ENCODE measurements around the gene TXK. TPM values are rescaled to one million over a fixed set of nuclear protein-coding genes. Genes with fewer than 3 reads are reported as not detected.

The TXK gene
- polyA plus RNA-seq, 1 of the 3 experiments (the other 2 are of a cell fraction): 0.61 TPM

DNA sequence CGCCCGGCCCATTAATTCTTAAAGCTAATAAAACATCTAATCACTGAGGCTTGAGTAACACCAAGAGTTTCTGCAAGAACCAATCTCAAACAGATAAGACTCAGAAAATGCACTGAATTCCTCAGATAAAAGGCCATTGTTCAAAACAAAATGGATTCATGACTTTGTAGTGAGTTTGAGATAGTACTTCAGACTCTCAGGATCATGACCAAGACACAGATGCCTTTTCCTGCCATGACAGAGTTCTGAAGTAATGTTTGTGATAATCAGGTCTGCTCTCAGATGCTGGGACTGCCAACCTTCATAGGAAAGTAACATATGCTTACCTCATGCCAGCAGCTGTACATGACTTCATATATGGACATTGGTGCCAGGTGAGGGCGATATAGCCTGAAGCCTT lies 62.9 kb downstream of the TXK start (continued):
- no peak for TF ChIP-seq TAF1 (IDR thresholded peaks at IDR 0.05; ENCODE audit: borderline replicate concordance, low read depth, low read length)

DNA sequence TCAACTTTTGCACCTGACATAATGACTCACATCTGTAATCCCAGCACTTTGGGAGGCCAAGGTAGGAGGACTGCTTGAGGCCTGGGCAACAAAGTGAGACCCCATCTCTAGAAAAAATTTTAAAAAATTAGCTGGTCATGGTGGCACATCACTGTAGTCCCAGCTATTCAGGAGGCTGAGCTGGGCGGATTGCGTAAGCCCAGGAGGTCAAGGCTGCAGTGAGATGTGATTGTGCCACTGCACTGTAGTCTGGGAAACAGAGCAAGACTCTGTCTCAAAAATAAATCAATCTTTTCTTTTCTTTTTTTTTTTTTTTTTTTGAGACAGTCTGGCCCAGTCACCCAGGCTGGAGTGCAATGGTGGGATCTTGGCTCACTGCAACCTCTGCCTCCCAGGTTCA lies 65.0 kb downstream of the TXK start:
- H3K9ac ChIP-seq: no peak overlapping the region
- no peaks in the 10 kb centered on the region for H3K9me3 ChIP-seq
- no peak overlapping the region for H3K4me2 ChIP-seq
- CTCF ChIA-PET: interaction anchor here (1.0 kb wide), 1 partner anchor 19 kb away, joined by 4 read pairs; no protein-coding TSS in a partner anchor
- WGBS (ENCODE audit: low lambda C conversion rate): 55% methylated on average over 2 of the region's 2 CpGs
- H3K4me1 ChIP-seq (ENCODE audit: control insufficient read depth in 1 of 2, insufficient read depth in 2 of 2, low read depth in 1 of 2, low read length in 1 of 2): no peaks in the 10 kb centered on the region; a peak in 1 of 4 replicates
- no peaks in the 10 kb centered on the region for H3K79me2 ChIP-seq (ENCODE audit: insufficient read depth)
- H3K4me3 ChIP-seq (ENCODE audit: low read depth in 2 of 2, low read length in 1 of 2): no peak overlapping the region
- no peak overlapping the region for H3K27ac ChIP-seq (ENCODE audit: low read depth in 2 of 2, low read length in 1 of 2)
- no peak for DNase-seq
- TF ChIP-seq SIN3A (IDR thresholded peaks at IDR 0.05; ENCODE audit: borderline replicate concordance, low read depth, low read length) (no peak), GATA2 (CRISPR knock-in tag; IDR thresholded peaks at IDR 0.05) (no peak), TCF12 (IDR thresholded peaks at IDR 0.05) (no peak), NRF1 (IDR thresholded peaks at IDR 0.05; ENCODE audit: low read depth, low read length) (no peak), FOXJ3 (CRISPR knock-in tag; IDR thresholded peaks at IDR 0.05) (no peak), TAF1 (IDR thresholded peaks at IDR 0.05; ENCODE audit: borderline replicate concordance, low read depth, low read length) (no peak), ELF1 (IDR thresholded peaks at IDR 0.05) (no peak), NFIC (IDR thresholded peaks at IDR 0.05; ENCODE audit: borderline replicate concordance) (no peak), MXI1 (IDR thresholded peaks at IDR 0.05; ENCODE audit: low read depth, low read length) (no peak), TEAD4 (IDR thresholded peaks at IDR 0.05; ENCODE audit: borderline replicate concordance, insufficient read depth) (no peak), YY1 (IDR thresholded peaks at IDR 0.05; ENCODE audit: low read depth) (no peak), CHD2 (IDR thresholded peaks at IDR 0.05; ENCODE audit: low read length, partially characterized antibody) (no peak), RXRA (IDR thresholded peaks at IDR 0.05; ENCODE audit: borderline replicate concordance, low read depth) (no peak), FOXM1 (IDR thresholded peaks at IDR 0.05; ENCODE audit: low read depth) (no peak), EZH2phosphoT487 (IDR thresholded peaks at IDR 0.05; ENCODE audit: borderline replicate concordance, low read depth) (no peak), SMC3 (IDR thresholded peaks at IDR 0.05; ENCODE audit: low read depth, low read length) (no peak)
- TF ChIP-seq, protein P1, sequence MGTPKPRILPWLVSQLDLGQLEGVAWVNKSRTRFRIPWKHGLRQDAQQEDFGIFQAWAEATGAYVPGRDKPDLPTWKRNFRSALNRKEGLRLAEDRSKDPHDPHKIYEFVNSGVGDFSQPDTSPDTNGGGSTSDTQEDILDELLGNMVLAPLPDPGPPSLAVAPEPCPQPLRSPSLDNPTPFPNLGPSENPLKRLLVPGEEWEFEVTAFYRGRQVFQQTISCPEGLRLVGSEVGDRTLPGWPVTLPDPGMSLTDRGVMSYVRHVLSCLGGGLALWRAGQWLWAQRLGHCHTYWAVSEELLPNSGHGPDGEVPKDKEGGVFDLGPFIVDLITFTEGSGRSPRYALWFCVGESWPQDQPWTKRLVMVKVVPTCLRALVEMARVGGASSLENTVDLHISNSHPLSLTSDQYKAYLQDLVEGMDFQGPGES (IDR thresholded peaks at IDR 0.05; ENCODE audit: low read depth, low read length): no peak
- TF ChIP-seq, protein P2, sequence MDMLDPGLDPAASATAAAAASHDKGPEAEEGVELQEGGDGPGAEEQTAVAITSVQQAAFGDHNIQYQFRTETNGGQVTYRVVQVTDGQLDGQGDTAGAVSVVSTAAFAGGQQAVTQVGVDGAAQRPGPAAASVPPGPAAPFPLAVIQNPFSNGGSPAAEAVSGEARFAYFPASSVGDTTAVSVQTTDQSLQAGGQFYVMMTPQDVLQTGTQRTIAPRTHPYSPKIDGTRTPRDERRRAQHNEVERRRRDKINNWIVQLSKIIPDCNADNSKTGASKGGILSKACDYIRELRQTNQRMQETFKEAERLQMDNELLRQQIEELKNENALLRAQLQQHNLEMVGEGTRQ (IDR thresholded peaks at IDR 0.05; ENCODE audit: borderline replicate concordance, low read depth, low read length): no peak
- TF ChIP-seq, protein P3, sequence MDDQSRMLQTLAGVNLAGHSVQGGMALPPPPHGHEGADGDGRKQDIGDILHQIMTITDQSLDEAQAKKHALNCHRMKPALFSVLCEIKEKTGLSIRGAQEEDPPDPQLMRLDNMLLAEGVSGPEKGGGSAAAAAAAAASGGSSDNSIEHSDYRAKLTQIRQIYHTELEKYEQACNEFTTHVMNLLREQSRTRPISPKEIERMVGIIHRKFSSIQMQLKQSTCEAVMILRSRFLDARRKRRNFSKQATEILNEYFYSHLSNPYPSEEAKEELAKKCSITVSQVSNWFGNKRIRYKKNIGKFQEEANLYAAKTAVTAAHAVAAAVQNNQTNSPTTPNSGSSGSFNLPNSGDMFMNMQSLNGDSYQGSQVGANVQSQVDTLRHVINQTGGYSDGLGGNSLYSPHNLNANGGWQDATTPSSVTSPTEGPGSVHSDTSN (IDR thresholded peaks at IDR 0.05): no peak
- H2AFZ ChIP-seq (ENCODE audit: low read depth): no peak overlapping the region
- no peaks in the 10 kb centered on the region for H3K27me3 ChIP-seq (ENCODE audit: insufficient read depth)
- POLR2A ChIA-PET: no interaction called here
- H3F3A ChIP-seq (replicated peaks; ENCODE audit: insufficient read depth): no peaks in the 10 kb centered on the region
- H3K9me2 ChIP-seq: no peaks in the 10 kb centered on the region
- no peaks in the 10 kb centered on the region for H3K36me3 ChIP-seq (replicated peaks in 1 of 2; ENCODE audit: control insufficient read depth in 1 of 2, insufficient read depth in 2 of 2, low read length in 1 of 2)
- H4K20me1 ChIP-seq (ENCODE audit: insufficient read depth): no peaks in the 10 kb centered on the region
